ENCODE results near the gene WWP2.
"Not testable (repeated sequence)": the region's sequence is repeated elsewhere in the genome, so short reads cannot be mapped to it uniquely, and the experiment has no call there.

WWP2 gene

DNA sequence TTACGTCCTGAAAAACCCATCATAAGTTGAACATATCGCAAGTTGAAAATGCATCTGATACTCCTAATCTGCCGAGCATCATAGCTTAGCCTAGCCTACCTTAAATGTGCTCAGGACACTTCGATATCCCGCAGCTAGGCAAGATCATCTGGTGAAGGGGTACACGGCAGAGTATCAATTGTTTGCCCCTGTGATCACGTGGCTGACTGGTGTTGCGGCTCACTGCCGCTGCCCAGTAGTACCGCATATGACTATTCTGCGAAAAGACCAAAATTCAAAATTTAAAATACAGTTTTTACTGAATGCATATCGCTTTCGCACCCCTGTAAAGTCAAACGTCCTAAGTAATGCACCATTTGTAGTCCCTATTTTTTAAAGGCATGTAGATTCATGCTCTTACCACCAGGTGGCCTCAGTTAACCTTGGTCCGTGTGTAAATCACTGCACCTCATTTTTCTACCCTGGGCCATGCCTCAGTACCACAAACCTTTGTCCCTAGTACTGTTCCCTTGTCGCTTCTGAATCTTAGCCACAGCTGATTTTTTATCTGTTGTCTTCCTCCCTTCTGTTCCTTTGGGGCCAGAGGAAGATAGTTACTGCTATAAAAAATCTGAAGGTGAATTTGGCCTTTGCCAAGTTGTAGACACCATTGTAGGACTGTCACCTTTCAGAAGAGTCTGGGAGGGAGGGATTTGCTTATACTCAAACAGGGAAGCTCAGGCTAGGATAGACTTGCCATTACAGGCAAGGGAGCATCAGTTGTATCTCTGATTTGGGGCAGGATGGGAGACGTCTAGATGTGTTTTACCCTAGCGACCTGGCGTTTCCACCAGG, 34.4 kb downstream of the WWP2 start:
- DNase-seq = peak; percentile 13

DNA sequence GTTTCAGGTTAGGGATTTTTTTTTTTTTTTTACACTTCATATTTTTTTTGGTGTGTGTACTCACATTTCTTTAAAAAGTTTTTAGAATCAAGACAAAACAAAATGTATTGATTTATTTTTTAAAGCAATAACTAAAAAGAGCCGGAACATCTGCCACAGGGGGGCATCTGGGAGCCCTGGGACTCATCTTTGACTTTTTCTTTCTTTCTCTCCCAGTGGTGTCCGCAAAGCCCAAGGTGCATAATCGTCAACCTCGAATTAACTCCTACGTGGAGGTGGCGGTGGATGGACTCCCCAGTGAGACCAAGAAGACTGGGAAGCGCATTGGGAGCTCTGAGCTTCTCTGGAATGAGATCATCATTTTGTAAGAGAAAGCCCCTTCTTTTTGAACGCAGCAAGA, 36.3 kb downstream of the WWP2 start:
- DNase-seq = no peak

DNA sequence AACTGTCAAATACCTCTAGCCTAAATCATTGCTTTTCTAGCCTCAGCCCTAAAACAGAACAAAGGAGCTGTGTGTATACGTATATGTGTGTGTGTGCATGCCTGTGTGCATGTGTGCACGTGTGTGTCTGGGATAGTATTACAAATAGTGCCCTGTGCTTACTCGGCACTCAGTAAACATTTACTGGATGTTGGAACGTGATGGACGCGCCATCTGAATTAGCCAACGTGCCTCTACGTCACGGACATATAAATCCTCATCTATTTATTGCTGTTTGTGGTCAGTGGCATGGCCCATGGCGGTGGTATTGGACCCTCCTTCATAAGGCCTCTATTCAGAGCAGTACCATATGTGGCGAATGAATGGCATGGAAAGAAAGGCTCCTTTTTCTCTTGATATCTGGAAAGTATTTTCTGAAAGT, 37.5 kb downstream of the WWP2 start:
- no peak for DNase-seq

DNA sequence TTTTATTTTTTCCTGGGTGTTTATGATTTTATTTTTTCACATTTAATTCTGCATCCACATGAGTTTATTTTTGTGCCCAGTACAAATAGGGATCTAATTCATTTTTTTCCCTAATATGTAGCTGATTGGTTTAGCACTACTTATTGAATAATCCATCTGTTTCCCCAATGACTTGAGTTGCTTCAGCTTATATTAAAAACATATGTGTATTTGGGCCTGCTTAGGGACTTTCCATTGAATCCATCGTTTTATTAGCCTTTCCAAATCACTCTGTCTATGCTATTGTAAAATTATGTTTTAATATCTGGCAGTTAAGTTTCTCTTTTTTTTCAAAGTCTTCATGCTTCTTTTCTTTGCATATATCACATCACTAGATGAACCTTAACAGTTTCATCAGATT, 42.2 kb downstream of the WWP2 start:
- DNase-seq = no peak

DNA sequence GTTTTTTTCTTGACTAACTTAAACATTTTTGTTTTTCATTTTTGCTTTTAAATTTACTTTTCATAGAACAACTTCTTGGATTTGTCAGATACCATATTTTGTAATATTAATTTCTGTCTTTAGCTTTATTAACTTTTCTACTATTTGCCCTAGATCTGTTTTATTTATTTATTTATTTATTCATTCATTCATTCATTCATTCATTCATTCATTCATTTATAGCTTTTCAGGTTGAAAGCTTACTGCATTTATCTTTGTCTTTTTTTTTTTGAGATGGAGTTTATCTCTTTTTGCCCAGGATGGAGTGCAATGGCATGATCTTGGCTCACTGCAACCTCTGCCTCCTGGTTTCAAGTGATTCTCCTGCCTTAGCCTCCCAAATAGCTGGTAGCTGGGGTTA, 44.6 kb downstream of the WWP2 start:
- DNase-seq = not testable (repeated sequence)

GRCh38 chr16:69812688-69813014, 50.5 kb downstream of the WWP2 start:
- DNase-seq = no peak

- no peak for DNase-seq
These were observed 51.9 kb downstream of the WWP2 start for GRCh38 chr16:69814078-69814477.

GRCh38 chr16:69814561-69814960, 52.4 kb downstream of the WWP2 start:
- DNase-seq = no peak

- DNase-seq = not testable (repeated sequence)
These were observed 53.2 kb downstream of the WWP2 start for GRCh38 chr16:69815216-69815883.

- DNase-seq = no peak
These were observed 54.9 kb downstream of the WWP2 start for GRCh38 chr16:69816996-69817395.

DNA sequence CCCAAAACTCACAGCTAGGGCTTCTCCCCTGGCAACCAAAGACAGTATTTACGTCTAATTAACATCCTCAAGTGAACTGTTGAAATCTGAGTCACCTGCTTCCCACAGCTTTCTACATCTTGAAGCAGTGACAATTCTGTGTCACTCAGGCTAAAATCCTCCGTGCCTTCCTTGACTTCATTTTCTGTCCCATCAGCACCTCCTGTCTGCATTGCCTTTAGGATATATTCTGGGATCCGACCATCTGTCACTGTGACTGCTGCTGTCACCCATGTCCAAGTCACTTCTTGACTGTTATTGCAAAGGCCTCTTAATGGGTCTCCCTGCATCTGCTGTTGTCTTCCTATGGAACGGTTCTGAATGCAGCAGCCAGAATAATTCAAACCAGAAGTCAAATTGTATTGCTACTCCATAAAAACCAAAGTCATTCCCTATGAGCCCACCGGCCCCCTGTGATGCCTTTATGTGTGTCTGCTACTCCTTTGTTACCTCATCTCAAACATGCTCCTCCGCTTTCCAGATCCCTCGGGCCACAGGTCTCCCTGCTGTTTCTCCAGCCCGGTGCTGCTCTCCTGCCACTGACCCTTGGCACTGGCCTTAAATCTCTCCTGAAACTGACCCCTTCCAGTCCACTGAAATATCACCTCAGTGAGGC, 56.9 kb downstream of the WWP2 start:
- no peak for DNase-seq

- no peak for DNase-seq
These were observed 58.9 kb downstream of the WWP2 start for GRCh38 chr16:69820926-69821541.

DNA sequence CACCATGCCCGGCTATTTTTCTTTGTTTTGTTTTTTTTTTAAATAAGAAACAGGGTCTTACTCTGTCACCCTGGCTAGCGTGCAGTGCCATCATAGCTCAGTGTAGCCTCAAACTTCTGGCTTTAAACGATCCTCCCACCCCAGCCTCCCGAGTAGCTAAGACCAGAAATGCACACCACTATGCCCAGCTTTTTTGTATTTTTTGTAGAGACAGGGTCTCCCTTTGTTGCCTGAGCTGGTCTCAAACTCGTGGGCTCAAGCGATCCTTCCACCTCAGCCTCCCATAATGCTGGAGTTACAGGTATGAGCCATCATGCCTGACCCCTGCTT, 59.7 kb downstream of the WWP2 start:
- DNase-seq = no peak

DNA sequence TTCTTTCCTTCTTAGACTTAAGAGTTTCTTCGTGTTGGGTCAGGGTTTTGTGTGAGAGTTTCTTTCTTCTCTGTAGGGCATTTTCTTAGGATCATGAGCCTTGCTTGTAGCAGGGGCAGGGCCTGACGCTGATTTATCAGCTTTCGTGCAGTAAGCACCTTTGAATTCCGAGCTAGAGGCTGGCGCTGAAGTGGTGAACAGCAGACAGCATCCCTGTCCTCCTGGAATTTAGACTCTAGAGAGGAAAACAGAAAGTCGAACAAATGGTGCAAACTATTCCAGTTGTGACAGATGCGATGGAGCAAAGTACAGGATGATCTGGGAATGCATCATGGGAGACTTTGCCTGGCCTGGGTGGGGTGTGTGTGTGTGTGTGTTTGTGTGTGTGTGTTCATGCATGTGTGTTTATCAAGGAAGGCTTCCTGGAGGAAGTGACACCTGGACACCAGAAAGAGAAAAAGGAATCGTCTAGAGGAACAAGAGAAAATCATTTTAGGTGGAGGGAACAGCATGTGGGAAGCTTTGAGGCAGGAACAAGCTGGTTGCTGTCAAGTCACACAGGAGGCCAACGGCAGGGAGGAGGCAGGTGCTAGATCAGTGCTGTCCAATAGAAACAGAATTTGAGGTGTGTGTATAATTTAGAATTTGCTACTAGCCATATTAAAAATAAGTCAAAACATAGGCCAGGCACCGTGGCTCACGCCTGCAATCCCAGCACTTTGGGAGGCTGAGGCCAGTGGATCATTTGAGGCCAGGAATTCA, 60.2 kb downstream of the WWP2 start:
- DNase-seq = no peak

DNA sequence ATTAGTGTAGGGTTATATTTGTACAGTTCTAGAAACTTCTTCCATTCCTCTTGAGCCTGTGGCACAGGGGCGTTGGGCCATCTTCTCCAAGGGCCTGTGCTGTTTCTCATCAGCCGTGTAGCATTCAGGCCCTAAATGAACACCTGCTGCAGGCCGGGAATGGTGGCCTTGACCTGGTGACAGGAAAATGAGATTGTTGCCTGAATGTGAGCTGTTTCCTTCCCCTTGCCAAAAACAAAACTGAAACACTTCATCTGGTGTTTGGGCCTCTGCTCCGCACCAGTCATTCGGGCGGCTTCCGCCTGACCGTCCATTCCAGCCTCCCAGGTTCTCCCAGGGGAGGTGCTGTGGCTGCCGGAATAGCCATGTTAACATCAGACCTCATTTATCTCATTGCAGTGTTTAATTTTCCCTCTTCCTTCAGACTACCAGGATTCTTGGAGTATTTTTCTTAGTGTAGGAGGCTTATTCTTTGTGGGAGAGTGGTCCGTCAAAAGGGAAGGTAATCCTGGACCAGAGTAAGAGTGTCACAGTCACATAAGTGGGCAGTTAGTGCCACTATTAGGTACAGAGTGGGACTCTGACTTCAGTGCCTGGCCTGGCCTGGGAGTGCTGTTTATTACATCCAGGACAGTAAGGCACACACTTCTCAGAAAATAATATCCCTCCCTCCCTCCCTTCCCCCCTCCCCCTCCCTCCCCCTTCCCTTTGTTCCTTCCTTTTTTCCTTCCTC, 61.9 kb downstream of the WWP2 start:
- no peak for DNase-seq

- not testable (repeated sequence) for DNase-seq
These were observed 62.5 kb downstream of the WWP2 start for GRCh38 chr16:69824564-69825142.

DNA sequence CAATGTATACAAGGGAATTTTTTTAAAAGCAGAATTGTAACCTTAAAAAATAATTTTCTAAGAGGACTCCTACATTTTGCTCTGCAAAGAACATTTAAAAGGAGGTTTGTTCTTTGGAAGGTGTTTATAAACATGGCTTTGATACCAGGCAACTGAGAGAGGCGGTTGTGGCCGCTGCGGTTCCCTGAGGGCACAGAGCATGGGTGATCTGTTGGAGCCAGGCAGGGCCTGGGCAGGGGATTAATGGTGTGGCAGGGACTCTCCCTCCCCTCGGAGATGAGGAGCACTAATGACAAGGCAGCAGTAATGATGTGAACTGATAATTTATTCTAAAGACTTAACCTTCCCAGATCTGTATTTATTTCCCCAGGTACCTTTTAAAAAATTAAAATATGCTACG, 65.4 kb downstream of the WWP2 start:
- DNase-seq = no peak

GRCh38 chr16:69829338-69829737, 67.2 kb downstream of the WWP2 start:
- no peak for DNase-seq

GRCh38 chr16:69830146-69830533, 68.0 kb downstream of the WWP2 start:
- no peak for DNase-seq

DNA sequence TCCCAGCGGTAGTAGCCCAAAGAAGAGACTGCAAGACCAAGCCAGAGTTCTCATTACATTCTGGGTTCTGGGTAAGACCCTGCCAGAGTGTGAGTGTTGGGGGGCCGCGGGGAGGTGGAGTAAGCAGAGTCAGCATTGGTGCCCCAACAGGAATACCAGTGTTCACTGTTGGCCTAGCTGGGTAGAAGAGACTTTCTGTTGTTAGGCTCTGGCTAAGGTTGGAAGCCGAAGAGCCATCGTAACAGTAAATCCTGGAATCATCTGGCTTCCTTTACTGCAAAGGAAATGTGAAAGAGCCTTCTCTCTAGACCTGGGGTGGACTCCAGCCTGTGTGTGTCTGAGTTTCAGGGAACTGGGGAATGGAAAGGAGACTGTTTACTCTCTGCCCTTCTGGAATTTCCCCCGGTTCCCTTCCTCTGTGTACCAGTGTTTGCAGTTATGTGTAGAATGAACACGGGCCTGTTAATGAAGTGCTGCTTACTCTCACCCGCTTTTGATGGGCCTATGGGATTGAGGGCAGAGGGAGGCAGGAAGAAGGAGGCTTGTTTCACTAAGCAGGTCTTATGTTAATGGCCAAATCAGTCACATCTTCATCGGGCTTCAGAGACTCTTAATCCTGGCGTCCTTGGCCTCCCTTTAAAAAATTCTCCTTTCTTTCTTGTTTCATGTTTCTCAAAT, 68.5 kb downstream of the WWP2 start:
- no peak for DNase-seq

Data from activated CD4-positive, alpha-beta T cell treated with anti-CD3 and anti-CD28 coated beads for 48 hours (primary cell).